NCI-H1694 (cell line): ENCODE data around the gene XPO4.
"Not testable (repeated sequence)": the region's sequence is repeated elsewhere in the genome, so short reads cannot be mapped to it uniquely, and the experiment has no call there.

Experiments used
- DNase-seq: peaks from one replicate; lab custom pipeline; 2025; lab: John Stamatoyannopoulos, UW

Gene XPO4

GRCh38 chr13:20902438-20903163 is at the start of gene XPO4:
Gene XPO4 (minus strand): TSS chr13:20902746. CDS start chr13:20902738, 8 bp downstream.
- peak; percentile 37 for DNase-seq

GRCh38 chr13:20948001-20948400 is 45.5 kb upstream of the XPO4 start:
- not testable (repeated sequence) for DNase-seq

- no peak for DNase-seq
These were observed 43.4 kb upstream of the XPO4 start for GRCh38 chr13:20945952-20946383.

DNA sequence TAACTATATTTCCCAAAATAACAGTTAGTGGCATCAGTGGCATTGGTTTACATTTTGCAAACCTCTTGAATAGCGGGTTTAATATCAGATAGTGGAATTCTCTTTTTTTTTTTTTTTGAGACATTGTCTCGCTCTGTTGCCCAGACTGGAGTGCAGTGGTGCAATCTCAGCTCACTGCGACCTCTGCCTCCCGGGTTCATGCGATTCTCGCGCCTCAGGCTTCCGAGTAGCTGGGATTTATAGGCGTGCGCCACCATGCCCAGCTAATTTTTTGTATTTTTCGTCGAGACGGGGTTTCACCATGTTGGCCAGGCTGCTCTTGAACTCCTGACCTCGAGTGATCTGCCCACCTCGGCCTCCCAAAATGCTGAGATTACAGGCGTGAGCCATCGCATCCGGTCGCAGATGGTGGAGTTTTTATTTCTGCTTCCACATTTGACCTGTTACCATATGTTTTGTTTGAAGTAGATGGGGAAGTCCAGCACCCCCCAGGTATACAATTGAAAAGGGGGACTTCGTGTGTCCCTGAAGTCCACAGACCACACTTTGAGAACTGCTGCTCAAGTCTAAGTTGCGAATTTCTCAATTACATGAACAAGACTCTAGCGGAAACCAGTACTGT is 40.5 kb upstream of the XPO4 start:
- no peak for DNase-seq

DNA sequence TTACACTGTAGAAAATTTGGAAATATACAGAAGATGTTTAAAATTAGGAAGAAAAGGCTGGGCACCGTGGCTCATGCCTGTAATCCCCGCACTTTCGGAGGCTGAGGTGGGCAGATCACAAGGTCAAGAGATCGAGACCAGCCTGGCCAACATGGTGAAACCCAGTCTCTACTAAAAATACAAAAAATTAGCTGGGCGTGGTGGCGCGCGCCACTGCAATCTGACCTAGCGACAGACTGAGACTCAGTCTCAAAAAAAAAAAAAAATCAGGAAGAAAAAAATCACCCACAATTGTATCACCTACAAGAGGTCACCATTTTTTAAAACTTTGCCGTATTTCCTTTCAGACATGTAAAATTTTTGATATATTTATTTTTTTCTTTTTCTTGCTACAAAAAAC is 38.0 kb upstream of the XPO4 start:
- not testable (repeated sequence) for DNase-seq

DNA sequence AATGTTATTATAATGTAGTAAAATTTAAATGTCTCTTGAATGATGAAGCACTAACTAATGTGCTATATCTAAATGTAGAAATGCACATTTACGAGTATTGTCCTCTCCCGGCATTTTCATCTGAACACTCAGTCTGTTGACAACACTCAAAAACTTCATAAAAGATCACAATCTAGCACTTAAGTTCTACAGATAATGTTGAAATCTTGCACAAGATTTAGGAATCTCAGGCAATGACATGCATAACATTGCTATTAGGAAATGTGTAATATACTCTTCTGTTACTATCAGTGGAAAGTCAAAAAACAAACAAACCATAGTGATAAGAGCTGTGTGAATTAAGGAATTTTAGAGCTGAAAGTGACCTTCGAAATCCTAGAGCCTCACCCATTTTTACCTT is 37.5 kb upstream of the XPO4 start:
- no peak for DNase-seq

DNA sequence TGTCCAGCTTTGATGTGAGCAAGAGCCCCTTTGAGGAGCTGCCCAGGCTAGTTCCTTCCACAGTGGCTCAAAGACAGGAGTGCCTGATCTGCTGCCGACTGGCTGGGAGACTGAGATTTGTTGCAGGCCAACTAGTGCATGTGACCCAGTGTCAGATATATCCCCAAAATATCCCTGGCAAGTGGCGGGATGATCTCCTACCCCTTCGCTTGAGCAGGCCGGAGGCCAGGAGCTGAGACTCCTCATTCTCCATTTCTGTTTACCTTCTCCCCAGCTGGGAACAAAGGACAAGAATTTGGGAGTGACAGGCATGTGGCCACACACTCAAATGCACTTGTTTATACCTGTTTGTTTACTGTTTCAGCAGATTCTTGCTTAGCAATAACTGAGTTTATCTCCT is 37.1 kb upstream of the XPO4 start:
- DNase-seq = no peak

DNA sequence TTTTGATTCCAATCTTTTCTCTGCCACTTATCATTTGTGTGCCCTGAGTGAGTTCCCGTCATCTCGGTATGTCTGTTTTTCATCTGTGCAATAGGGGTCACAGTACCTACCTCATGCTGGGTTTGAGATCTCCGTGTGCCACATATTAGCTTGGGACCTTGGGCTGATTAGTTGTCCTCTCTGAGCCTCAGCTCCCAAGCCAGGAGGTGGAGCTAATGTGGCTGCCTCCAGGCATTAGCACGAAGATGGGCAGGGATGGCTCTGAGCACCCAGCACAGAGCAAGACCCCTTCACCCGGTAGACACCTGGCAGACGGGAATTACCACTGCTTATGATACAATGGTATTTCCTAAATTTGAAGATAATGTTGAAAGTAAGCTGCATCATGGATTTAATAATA is 35.8 kb upstream of the XPO4 start:
- DNase-seq = no peak

DNA sequence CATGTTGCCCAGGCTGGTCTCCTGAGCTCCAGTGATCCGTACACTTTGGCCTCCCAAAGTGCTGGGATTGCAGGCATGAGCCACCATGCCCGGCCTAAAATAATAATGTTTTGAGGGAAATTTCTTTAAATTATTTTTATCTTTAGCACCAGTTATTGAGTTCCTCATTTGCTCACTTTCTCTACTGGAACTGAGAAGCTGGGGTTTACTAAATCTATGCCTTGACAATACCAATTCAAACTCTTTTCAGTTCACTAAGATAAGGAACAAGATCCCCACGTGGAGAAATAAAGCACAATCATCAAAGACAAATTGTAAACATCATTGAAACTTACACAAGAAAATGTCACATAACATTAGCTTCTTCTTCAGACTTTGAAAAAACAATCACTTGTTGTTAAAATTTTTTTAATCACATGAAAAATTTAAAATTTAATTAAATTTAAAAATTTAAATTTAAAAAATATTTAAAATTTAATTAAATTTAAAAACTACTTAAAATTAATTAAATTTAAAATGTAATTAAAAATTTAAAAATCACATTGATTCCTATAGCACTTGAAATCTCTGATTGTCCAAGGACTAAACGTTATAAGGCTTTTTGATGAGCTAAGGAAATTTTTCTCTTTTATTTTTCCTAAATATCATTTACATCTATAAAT is 25.2 kb upstream of the XPO4 start:
- DNase-seq = no peak

GRCh38 chr13:20925395-20925790 is 22.8 kb upstream of the XPO4 start:
- not testable (repeated sequence) for DNase-seq

GRCh38 chr13:20924758-20925394 is 22.3 kb upstream of the XPO4 start:
- peak; percentile 71 for DNase-seq

GRCh38 chr13:20923272-20923671 is 20.7 kb upstream of the XPO4 start:
- DNase-seq = no peak

GRCh38 chr13:20921572-20921971 is 19.0 kb upstream of the XPO4 start:
- no peak for DNase-seq

DNA sequence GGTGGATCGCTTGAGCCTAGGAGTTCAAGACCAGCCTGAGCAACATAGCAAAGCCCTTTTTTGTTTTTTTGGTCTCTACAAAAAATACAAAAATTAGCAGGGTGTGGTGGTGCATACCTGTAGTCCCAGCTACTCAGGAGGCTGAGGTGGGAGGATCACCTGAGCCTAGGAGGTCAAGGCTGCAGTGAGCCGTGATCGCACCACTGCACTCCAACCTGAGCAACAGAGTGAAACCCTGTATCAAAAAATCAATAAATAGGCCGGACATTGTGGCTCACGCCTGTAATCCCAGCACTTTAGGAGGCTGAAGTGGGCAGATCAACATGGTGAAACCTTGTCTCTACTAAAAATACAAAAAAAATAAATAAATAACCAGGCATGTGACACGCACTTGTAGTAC is 13.1 kb upstream of the XPO4 start:
- DNase-seq = not testable (repeated sequence)

- no peak for DNase-seq
These were observed 8.5 kb upstream of the XPO4 start for GRCh38 chr13:20911037-20911436.

GRCh38 chr13:20908714-20909497 is 6.4 kb upstream of the XPO4 start:
- no peak for DNase-seq

GRCh38 chr13:20904908-20905307 is 2.4 kb upstream of the XPO4 start:
- DNase-seq = no peak

- no peak for DNase-seq
These were observed 574 bp upstream of the XPO4 start for GRCh38 chr13:20903164-20903475.

DNA sequence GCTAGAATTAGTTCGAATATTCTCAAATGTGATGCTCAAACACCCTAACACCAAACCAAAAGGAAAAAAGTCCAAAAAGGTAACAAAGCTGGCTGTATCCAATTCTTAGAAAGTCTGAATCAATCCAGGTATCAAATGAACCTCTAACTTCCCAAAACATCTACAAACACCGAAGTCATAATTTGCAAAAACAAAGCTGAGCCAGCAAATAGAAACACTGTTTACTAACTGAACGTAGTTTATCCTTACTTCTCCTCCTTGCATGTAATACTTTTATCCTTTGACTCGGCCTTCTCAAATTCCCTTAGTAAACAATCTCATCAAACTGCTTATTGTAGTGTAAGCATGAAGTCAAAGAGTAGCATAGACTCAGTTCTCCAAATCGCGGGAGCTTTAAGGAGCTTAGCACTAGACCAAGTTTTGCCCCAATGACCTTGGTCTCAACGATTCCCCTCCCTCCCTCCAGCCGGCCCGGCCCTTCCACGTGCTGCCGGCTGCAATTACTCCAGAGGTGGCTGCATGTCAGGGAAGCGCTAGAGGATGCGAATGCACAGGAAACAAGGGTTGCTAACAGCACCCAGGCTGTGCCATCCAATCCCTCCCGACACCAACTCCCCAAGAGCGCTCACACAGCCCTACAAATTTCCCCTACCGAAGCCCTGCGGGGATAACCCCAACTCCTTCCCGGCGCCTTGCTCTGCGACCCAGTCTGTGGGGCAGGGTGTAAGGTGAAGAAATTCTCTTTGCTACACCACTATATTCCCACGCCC is 693 bp downstream of the XPO4 start:
- no peak for DNase-seq

- no peak for DNase-seq
These were observed 8.3 kb downstream of the XPO4 start for GRCh38 chr13:20894245-20894644.

DNA sequence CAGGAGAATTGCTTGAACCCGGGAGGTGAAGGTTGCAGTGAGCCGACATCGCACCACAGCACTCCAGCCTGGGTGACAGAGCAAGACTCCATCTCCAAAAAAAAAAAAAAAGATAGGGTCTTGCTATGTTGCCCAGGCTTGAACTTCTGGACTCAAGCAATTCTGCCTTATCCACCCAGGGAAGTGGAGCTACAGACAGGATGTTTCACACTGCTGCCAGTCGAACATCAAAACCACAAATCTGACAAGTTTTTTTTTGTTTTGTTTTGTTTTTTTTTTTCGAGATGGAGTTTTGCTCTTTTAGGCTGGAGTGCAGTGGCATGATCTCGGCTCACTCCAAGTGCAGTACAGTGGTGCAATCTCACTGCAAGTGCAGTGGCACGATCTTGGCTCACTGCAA is 10.8 kb downstream of the XPO4 start:
- no peak for DNase-seq
